Brain microvascular endothelial cell (primary cell): ENCODE data around the gene PTPRN2.
"Not testable (repeated sequence)": the region's sequence is repeated elsewhere in the genome, so short reads cannot be mapped to it uniquely, and the experiment has no call there.

Experiments used
- DNase-seq: peaks from one replicate; pipeline ENCODE4 v3.0.0-alpha.2; 2020
- H3K27ac ChIP-seq: fragments of 250-450 bp; sonication (Bioruptor Pico); 2 replicates; pipeline ENCODE4 v1.5.1; 2020; ENCODE audit warnings: mild to moderate bottlenecking, moderate library complexity
- H3K27me3 ChIP-seq: fragments of 250-450 bp; sonication (Bioruptor Pico); replicated peaks from 2 replicates; pipeline ENCODE4 v1.5.1; 2020; ENCODE audit warnings: mild to moderate bottlenecking
- H3K36me3 ChIP-seq: fragments of 250-450 bp; sonication (Bioruptor Pico); replicated peaks from 2 replicates; pipeline ENCODE4 v1.5.1; 2020; ENCODE audit warnings: mild to moderate bottlenecking
- H3K4me3 ChIP-seq: 2 replicates; pipeline ENCODE4 v1.5.1; 2011; ENCODE audit warnings: low read depth, mild to moderate bottlenecking, control low read depth, low read length, moderate library complexity
- in situ Hi-C: cut with HindIII; loops from 2 replicates; pipeline ENCODE4 v1.10.0; 2017; ENCODE audit warnings: low sequenced_read_pairs, low pct_ligation_motif_present
- TF ChIP-seq, protein P1 (sequence below): IDR thresholded peaks from 2 replicates; pipeline ENCODE4 v1.5.1; 2011; ENCODE audit warnings: low read depth, mild to moderate bottlenecking, moderate library complexity, low read length, control low read depth, inconsistent platforms; ENCODE audit errors: missing control alignments

Gene PTPRN2

DNA sequence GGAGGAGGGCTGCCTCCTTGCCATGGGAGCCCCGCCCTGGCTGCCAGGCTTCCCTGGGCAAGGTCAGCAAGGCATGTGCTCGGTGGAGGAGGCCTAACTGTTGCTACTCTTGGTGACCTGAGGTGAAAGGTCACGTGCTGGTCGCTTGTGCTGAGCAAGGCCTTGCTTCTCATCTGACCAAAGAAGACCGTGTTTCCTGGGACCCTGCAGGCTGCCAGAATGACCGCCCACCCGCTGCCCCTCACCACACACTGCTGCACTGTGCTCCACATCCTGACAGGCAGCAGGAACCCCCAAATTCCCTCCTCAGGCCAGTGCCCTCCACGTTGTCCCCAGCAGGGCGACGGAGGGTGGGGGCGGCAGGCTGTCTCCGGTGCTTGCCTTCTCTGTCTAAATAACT is 808.4 kb downstream of the PTPRN2 start:
- TF ChIP-seq, protein P1, sequence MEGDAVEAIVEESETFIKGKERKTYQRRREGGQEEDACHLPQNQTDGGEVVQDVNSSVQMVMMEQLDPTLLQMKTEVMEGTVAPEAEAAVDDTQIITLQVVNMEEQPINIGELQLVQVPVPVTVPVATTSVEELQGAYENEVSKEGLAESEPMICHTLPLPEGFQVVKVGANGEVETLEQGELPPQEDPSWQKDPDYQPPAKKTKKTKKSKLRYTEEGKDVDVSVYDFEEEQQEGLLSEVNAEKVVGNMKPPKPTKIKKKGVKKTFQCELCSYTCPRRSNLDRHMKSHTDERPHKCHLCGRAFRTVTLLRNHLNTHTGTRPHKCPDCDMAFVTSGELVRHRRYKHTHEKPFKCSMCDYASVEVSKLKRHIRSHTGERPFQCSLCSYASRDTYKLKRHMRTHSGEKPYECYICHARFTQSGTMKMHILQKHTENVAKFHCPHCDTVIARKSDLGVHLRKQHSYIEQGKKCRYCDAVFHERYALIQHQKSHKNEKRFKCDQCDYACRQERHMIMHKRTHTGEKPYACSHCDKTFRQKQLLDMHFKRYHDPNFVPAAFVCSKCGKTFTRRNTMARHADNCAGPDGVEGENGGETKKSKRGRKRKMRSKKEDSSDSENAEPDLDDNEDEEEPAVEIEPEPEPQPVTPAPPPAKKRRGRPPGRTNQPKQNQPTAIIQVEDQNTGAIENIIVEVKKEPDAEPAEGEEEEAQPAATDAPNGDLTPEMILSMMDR, result no peak
- Histone ChIP-seq H3K27me3 (no peaks in the 10 kb centered on the region), H3K27ac (no peak overlapping the region), H3K4me3 (no peak overlapping the region), H3K36me3 (no peaks in the 10 kb centered on the region)
- no peak for DNase-seq
- in situ Hi-C loops, result no loop called here

DNA sequence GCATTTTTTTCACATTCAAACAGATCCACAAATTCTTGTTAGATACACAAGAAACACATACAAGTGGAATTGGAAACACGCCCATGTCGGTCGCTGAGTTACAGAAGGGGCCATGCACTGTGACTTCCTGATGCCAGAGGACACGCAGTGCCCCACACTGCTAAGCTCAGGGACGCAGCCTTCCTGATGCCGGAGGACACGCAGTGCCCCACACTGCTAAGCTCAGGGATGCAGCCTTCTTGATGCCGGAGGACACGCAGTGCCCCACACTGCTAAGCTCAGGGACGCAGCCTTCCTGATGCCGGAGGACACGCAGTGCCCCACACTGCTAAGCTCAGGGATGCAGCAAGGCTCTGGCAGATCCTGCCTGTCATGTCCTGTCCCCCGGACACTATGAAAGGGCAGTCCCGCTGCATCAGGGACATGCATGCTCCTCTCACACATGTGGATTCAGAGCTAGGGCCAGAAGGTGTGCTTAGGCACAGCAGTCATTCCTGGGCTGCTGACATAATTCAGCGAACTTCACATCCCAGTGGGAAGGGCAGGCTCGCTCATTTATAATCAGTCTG is 810.3 kb downstream of the PTPRN2 start:
- H3K27me3 ChIP-seq, DNase-seq, H3K36me3 ChIP-seq, H3K4me3 ChIP-seq, in situ Hi-C loops, H3K27ac ChIP-seq: not testable (repeated sequence)

GRCh38 chr7:157775560-157776332 is 811.9 kb downstream of the PTPRN2 start:
- in situ Hi-C loops, result no loop called here
- DNase-seq, result no peak

DNA sequence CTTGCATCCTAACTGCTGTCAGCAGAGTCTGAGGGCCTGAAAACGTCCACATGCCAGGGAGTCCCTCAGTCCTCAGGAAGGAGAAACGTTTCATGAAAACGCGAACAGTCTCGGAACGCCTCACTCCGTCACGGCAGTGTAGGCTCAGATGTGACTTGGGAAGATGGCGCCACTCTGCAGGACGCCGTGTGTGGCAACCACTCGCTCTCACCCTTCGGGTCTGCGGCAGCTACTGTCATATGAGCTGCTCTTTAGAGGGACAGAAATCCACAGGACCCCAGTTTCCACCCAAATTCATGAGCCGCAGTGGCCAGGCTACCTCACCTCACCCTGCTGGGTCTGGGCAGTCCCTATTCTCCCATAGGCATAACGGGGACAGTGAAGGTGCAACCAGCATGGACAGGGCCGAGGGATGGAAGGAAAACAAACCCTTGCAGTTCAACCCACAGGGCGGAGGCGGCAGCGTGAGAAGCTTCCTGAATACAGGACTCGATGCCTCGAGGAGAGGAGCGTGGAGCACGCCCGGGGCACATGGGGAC is 812.5 kb downstream of the PTPRN2 start:
- Histone ChIP-seq H3K27ac (no peak overlapping the region), H3K36me3 (no peaks in the 10 kb centered on the region), H3K4me3 (no peak overlapping the region), H3K27me3 (no peaks in the 10 kb centered on the region)
- DNase-seq, result no peak
- TF ChIP-seq, protein P1, result no peak
- in situ Hi-C loops, result no loop called here

More at GRCh38 chr7:157775560-157776332, 811.9 kb downstream of the PTPRN2 start:
- TF ChIP-seq, protein P1, result no peak
- Histone ChIP-seq H3K4me3 (no peak overlapping the region), H3K27ac (no peak overlapping the region), H3K27me3 (no peaks in the 10 kb centered on the region), H3K36me3 (no peaks in the 10 kb centered on the region)

GRCh38 chr7:157774495-157774894 is 813.1 kb downstream of the PTPRN2 start:
- H3K36me3 ChIP-seq, result no peaks in the 10 kb centered on the region
- no peak overlapping the region for H3K27ac ChIP-seq
- H3K27me3 ChIP-seq, result no peaks in the 10 kb centered on the region
- TF ChIP-seq, protein P1, result no peak
- no peak overlapping the region for H3K4me3 ChIP-seq
- in situ Hi-C loops, result no loop called here
- DNase-seq, result no peak

GRCh38 chr7:157773361-157773760 is 814.3 kb downstream of the PTPRN2 start:
- no peaks in the 10 kb centered on the region for H3K27me3 ChIP-seq
- no peak overlapping the region for H3K4me3 ChIP-seq
- no peak overlapping the region for H3K27ac ChIP-seq
- in situ Hi-C loops, result no loop called here
- no peak for DNase-seq
- TF ChIP-seq, protein P1, result no peak
- H3K36me3 ChIP-seq, result no peaks in the 10 kb centered on the region
